Femur (tissue), 1 donor: ENCODE results near the gene APOBEC3G.

Experiments used
- DNase-seq: peaks from one replicate; pipeline ENCODE4 v3.0.0-alpha.2; 2017

The APOBEC3G gene

DNA sequence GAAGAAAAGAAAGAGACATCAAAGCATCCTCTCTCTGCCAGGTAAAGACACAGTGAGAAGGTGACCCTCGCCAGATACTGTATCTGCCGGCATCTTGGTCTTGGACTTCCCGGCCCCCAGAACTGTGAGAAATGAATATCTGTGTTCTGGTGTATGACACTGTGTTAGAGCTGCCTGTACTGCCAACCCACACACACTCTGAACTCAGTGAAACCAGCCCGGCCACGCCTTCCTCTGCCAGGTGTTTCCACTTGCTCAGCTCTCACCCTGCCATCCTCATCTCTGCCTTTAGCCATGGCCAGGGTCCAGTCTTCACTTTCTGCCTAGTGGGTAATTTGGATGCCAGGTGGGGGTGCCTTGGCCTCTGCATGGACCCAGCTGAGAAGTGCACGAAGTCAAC, 51.4 kb downstream of the APOBEC3G start:
- DNase-seq: no peak

DNA sequence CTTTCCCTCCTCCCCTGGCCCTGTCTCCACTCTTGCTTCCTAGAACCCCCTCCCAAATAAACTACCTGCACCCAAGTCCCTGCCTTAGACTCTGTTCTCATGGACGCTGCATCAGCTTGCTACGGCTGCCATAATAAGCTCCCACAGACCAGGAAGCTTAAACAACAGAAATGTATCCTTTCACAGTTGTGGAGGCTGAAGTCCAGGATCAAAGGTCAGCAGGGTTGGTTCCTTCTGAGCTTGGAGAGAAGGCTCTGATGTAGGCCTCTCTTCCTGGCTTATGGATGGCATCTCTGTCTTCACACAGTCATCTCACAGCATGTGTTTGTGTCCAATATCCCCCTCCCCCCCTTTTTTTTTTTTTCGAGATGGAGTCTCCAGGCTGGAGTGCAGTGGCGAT, 52.0 kb downstream of the APOBEC3G start:
- DNase-seq: no peak

DNA sequence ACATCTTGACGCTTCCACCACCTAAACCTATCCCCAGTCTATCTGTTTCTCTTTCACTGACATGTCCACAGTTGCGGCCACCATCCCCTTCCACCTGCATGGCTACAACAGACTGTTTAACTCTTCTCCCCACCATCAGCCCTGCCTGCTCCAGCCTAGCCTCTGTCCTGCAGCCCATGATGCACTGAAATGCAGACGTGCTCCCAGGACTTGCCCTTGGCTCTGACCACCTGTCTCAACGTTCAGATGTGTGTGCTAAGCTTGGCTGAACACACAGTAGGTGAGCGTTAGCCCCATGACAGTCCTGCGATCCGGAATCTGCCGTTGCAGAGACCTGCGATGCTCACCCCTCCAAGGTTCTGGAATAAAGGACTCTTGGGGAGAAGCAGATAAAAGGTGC, 52.7 kb downstream of the APOBEC3G start:
- no peak for DNase-seq

DNA sequence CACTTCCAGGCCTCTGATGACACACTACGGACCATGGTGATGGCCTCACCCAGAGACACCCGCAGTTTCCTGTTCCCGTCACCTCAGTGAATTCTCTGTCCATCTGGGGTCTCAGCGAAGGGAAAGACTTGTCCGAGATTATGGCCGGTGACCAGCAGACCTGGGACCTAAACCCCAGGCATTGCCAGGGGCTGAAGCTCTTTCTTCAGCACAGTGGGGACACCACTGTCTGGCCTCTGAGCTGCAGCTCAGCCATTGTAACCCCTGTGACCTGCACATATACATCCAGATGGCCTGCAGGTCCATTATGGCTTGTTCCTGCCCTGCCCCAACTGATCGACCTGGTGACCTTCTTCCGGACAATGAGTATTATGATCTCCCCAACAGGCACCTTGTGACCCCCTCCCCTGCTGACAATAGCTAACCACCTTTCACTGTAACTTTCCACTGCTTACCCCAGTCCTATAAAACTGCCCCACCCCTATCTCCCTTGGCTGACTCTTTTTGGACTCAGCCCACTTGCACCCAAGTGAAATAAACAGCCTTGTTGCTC, 53.2 kb downstream of the APOBEC3G start:
- no peak for DNase-seq

- peak; percentile 16 for DNase-seq
Observed at GRCh38 chr22:39130892-39131855, 54.1 kb downstream of the APOBEC3G start.

DNA sequence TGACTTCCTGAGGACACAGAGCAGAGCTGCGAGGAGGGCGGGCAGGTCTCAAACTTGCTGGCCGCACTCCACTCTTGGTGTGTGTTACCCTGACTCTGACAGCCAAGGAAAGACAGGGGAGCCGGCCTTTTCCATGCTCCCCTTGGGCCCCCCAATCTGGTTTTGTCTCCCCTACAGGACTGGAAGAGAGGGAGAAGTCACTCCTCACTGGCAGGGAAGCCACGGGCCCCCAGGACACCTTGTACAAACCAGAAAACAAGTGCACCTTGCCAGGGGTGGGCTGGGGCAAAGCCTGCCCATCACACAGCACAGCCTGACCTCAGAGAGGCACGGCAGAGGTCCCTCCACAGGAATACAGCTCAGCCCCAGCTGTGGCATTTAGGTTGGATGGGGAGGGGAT, 55.2 kb downstream of the APOBEC3G start:
- no peak for DNase-seq

GRCh38 chr22:39132871-39133524, 55.9 kb downstream of the APOBEC3G start:
- no peak for DNase-seq

GRCh38 chr22:39133871-39134270, 56.8 kb downstream of the APOBEC3G start:
- DNase-seq: no peak

- DNase-seq: no peak
Observed at GRCh38 chr22:39134366-39135091, 57.5 kb downstream of the APOBEC3G start.

GRCh38 chr22:39135092-39135896, 58.2 kb downstream of the APOBEC3G start:
- DNase-seq: peak; percentile 65

DNA sequence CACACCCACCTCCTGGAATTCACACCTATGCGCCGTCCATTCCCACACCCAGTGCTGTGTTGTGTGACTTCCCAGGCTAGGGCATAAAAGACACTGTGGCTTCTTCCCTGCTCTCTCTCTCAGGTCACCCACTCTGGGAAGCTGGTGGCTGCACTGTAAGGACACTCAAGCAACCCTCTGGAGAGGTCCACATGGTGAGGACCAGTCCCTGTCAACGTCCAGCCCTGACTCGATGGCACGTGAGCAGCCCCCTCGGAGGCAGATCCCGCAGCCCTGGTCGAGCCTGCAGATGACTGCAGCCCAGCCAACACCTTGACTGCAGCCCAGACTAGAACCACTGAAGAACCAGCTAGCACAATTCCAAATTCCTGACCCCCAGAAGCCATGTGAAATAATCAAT, 59.2 kb downstream of the APOBEC3G start:
- no peak for DNase-seq
